ENCODE results near the gene ARL5C. TPM values are rescaled to one million over a fixed set of nuclear protein-coding genes. Genes with fewer than 3 reads are reported as not detected.

ARL5C gene
- total RNA-seq, 1 experiment from 2014 or later = not detected

- TF ChIP-seq CTCF (IDR thresholded peaks at IDR 0.05) = no peak
- TF ChIP-seq ZNF671 (CRISPR knock-in tag; IDR thresholded peaks at IDR 0.05) = no peak
- no peak for TF ChIP-seq ZNF512 (CRISPR knock-in tag; IDR thresholded peaks at IDR 0.05; ENCODE audit: borderline replicate concordance)
- TF ChIP-seq ZBTB21 (CRISPR knock-in tag; IDR thresholded peaks at IDR 0.05; ENCODE audit: borderline replicate concordance) = no peak
- no peak for TF ChIP-seq ZNF396 (CRISPR knock-in tag; IDR thresholded peaks at IDR 0.05; ENCODE audit: borderline replicate concordance)
- TF ChIP-seq ZBTB43 (CRISPR knock-in tag; IDR thresholded peaks at IDR 0.05) = no peak
- TF ChIP-seq ELF4 (CRISPR knock-in tag; IDR thresholded peaks at IDR 0.05; ENCODE audit: low read depth) = no peak
- no peak for TF ChIP-seq SOX15 (CRISPR knock-in tag; IDR thresholded peaks at IDR 0.05)
- TF ChIP-seq AR (CRISPR knock-in tag; IDR thresholded peaks at IDR 0.05) = no peak
- TF ChIP-seq USF2 (CRISPR knock-in tag; IDR thresholded peaks at IDR 0.05) = no peak
- TF ChIP-seq SMAD4 (CRISPR knock-in tag; IDR thresholded peaks at IDR 0.05) = no peak
- H3K9me3 Mint-ChIP-seq = no peaks in the 10 kb centered on the region
- H3K4me3 Mint-ChIP-seq = no peak overlapping the region
- CTCF ChIA-PET = interaction anchor here (1.0 to 1.9 kb wide), 6 partner anchors 14 to 182 kb away, joined by 3 to 7 read pairs (median 3); partner anchors contain the start of genes LASP1NB and PLXDC1
- DNase-seq (ENCODE audit: low spot score) (no peak), ATAC-seq (no peak)
- no peaks in the 10 kb centered on the region; the same call in 1 of the 2 replicates for H3K4me1 Mint-ChIP-seq
- POLR2A ChIA-PET = interaction anchor here (0.7 kb wide), 1 partner anchor 41 kb away, joined by 3 read pairs; no protein-coding TSS in a partner anchor
- no peak overlapping the region for H3K27ac Mint-ChIP-seq
- H3K36me3 Mint-ChIP-seq = no peaks in the 10 kb centered on the region
- H3K27me3 Mint-ChIP-seq (ENCODE audit: low read depth) = no peaks in the 10 kb centered on the region; the same call in 1 of the 2 replicates
Observed at GRCh38 chr17:39107155-39107554, 58.8 kb downstream of the ARL5C start.

Other genes with a start within 250 kb of the ARL5C start
- gene FBXO47, start 198.8 kb downstream of the ARL5C start, total RNA-seq (2021) = not detected in 3 replicates
- 4.1 to 5.4 TPM (median 4.1 TPM) in 3 replicates for gene PLXDC1, start 14.5 kb downstream of the ARL5C start, total RNA-seq (2021)
- 11.2 to 17.0 TPM (median 11.9 TPM) in 3 replicates for gene CACNB1, start 31.5 kb upstream of the ARL5C start, total RNA-seq (2021)
- gene RPL19, start 34.1 kb upstream of the ARL5C start, total RNA-seq (2021) = 1,970 to 2,019 TPM (median 2,012 TPM) in 3 replicates
- gene STAC2, start 59.8 kb upstream of the ARL5C start, total RNA-seq (2021) = 3.9 to 4.2 TPM (median 4.0 TPM) in 3 replicates
- gene FBXL20, start 235.5 kb upstream of the ARL5C start, total RNA-seq (2021) = 9.7 to 13.8 TPM (median 13.0 TPM) in 3 replicates

All from WTC11 (cell line).